C1 segment of cervical spinal cord (tissue), 14 donors: ENCODE results near the gene PAFAH1B1.
A peak's percentile ranks its signal among the peaks of the same experiment; 100 is the strongest.

Experiments
- DNase-seq, 14 donors: peaks; one replicate each; lab custom pipeline; 2025; lab: John Stamatoyannopoulos, UW

PAFAH1B1 gene

GRCh38 chr17:2719861-2720260 is 126.4 kb downstream of the PAFAH1B1 start:
- DNase-seq = no peak

DNA sequence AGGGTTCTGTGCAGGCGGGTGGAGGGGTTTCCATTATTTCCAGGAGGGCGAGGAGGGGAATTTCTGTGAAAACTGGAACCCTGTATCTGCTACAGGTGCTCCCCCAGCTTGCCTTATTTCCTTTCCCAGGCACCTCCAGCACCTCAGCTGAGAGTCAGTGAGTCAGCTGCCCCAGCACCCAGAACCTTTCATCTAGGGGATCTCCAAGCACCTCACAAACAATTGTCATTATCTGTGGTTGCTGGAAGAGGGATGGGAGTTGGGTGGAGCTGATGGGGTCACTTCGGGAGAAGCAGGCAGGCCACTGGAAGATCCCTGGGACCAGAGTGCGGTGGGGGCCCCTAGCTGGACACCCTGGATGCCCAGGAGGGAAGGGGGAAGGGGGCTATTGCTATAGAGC is 128.1 kb downstream of the PAFAH1B1 start:
- DNase-seq = no peak

DNA sequence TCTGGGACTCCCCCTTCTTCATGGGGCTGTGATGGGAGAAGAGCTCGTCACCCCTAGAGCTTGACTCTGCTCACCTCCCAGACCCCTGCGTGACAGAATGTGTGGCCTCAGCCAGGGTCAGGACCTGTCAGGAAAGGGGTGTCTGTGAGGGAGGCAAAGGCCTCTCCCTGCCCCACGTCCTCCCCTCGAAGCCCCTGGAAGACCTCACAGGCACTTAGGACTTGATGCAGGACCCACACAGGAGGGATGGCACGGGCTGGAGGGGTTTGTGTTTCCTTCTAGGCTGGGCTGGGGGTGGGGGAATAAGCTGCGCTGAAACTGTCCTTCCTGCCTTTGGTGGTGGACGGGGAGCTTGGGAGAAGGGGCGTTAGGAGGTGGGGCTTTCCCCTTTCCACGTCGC is 129.2 kb downstream of the PAFAH1B1 start:
- no peak for DNase-seq

- DNase-seq = no peak
These were observed 130.1 kb downstream of the PAFAH1B1 start for GRCh38 chr17:2723505-2723996.

- DNase-seq = no peak
These were observed 130.7 kb downstream of the PAFAH1B1 start for GRCh38 chr17:2723997-2724783.

GRCh38 chr17:2724784-2725164 is 131.3 kb downstream of the PAFAH1B1 start:
- DNase-seq = peak in 1 of 14 donors; percentile 37

- DNase-seq = no peak
These were observed 137.4 kb downstream of the PAFAH1B1 start for GRCh38 chr17:2730764-2731353.

DNA sequence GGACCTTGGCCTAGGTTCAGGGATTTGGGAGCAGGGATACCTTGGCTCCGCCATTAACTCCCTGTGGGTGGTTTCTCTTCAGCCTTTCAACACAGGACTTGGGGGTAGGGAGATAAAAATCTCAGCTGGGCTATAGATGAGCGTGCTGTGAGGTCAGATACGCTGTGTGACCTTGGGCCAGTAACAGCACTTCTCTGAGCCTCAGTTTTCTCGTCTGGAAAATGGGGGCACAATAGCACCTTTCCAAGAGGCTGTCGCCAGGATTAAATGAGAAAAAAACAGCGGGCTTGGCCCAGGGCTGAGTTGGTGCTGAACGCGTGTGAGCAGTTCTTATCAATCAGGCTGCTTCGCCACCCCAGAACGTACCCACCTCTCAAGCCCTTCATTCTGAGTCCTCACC is 138.4 kb downstream of the PAFAH1B1 start:
- no peak for DNase-seq

GRCh38 chr17:2734939-2735338 is 141.5 kb downstream of the PAFAH1B1 start:
- no peak for DNase-seq
